ENCODE results near the gene OARD1. TPM values are rescaled to one million over a fixed set of nuclear protein-coding genes. Genes with fewer than 3 reads are reported as not detected.

OARD1 gene
- total RNA-seq, 1 donor from 2014 or later, result 10.6 TPM

DNA sequence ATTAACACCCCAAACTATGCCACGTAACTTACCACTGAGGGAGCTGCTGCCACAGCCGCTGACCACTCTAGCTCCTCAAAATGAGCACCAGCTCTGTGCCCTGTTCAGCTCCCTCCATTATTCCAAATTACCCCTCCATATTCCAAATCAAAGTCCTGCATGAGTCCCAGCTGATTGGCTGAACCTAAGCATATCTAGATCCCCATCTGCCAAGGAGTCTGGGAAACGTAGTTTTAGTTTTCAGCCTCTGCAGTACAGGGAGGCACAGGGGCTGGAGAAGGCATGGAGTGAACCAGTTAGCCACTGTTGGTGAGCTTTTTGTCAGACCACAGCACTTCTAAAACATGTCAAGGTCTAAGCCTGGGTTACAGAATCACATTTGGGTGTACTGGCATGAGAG lies 49.0 kb downstream of the OARD1 start:
- peaks cover 3% of the 10 kb centered on the region for H3K36me3 Mint-ChIP-seq (ENCODE audit: low read depth, unreplicated experiment)
- H3K9me3 Mint-ChIP-seq (ENCODE audit: unreplicated experiment), result peaks cover 2% of the 10 kb centered on the region
- Histone ChIP-seq H3K79me2 (ENCODE audit: insufficient read depth, low read length) (no peaks in the 10 kb centered on the region), H3K9ac (ENCODE audit: low read length) (no peak overlapping the region), H3K27ac (ENCODE audit: low read depth, low read length) (no peak overlapping the region), H3K4me1 (ENCODE audit: insufficient read depth, low read length) (peaks cover 8% of the 10 kb centered on the region), H3K36me3 (ENCODE audit: insufficient read depth, low read length) (no peaks in the 10 kb centered on the region), H3K4me3 (ENCODE audit: insufficient read depth, low read depth, low read length) (no peak overlapping the region), H3K4me2 (ENCODE audit: low read length) (no peak overlapping the region), H2AFZ (ENCODE audit: low read depth, low read length) (no peak overlapping the region), H3K9me3 (ENCODE audit: insufficient read depth, low read depth, low read length) (no peaks in the 10 kb centered on the region), H4K20me1 (ENCODE audit: insufficient read depth, low read length) (no peaks in the 10 kb centered on the region), H3K27me3 (ENCODE audit: insufficient read depth, low read length) (no peaks in the 10 kb centered on the region)
- H3K4me1 Mint-ChIP-seq (ENCODE audit: low read depth, unreplicated experiment), result peaks cover 9% of the 10 kb centered on the region
- FAIRE-seq (no peak), DNase-seq (ENCODE audit: low read depth) (no peak)
- no peak overlapping the region for H3K4me3 Mint-ChIP-seq (ENCODE audit: unreplicated experiment)
- peaks cover 5% of the 10 kb centered on the region for H3K27me3 Mint-ChIP-seq (ENCODE audit: low read depth, unreplicated experiment)
- H3K27ac Mint-ChIP-seq (ENCODE audit: unreplicated experiment), result no peak overlapping the region
- no peak for TF ChIP-seq EZH2 (IDR thresholded peaks at IDR 0.05; ENCODE audit: insufficient read depth, low read length)
- TF ChIP-seq, protein P1, sequence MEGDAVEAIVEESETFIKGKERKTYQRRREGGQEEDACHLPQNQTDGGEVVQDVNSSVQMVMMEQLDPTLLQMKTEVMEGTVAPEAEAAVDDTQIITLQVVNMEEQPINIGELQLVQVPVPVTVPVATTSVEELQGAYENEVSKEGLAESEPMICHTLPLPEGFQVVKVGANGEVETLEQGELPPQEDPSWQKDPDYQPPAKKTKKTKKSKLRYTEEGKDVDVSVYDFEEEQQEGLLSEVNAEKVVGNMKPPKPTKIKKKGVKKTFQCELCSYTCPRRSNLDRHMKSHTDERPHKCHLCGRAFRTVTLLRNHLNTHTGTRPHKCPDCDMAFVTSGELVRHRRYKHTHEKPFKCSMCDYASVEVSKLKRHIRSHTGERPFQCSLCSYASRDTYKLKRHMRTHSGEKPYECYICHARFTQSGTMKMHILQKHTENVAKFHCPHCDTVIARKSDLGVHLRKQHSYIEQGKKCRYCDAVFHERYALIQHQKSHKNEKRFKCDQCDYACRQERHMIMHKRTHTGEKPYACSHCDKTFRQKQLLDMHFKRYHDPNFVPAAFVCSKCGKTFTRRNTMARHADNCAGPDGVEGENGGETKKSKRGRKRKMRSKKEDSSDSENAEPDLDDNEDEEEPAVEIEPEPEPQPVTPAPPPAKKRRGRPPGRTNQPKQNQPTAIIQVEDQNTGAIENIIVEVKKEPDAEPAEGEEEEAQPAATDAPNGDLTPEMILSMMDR (IDR thresholded peaks at IDR 0.05; ENCODE audit: insufficient read depth, low read depth, low read length), result no peak

- H3K4me3 ChIP-seq (ENCODE audit: insufficient read depth, low read depth, low read length), result no peak overlapping the region
- FAIRE-seq, result no peak
- H3K27ac Mint-ChIP-seq (ENCODE audit: unreplicated experiment), result peak overlapping the region; percentile 21
Measured at GRCh38 chr6:41022294-41022693, 49.9 kb downstream of the OARD1 start.

GRCh38 chr6:41021832-41022231 lies 50.3 kb downstream of the OARD1 start:
- DNase-seq (ENCODE audit: low read depth) (peak; percentile 66), FAIRE-seq (no peak)
- Mint-ChIP-seq H3K36me3 (ENCODE audit: low read depth, unreplicated experiment) (peaks cover 3% of the 10 kb centered on the region), H3K27me3 (ENCODE audit: low read depth, unreplicated experiment) (peaks cover 5% of the 10 kb centered on the region), H3K27ac (ENCODE audit: unreplicated experiment) (peak overlapping the region; percentile 21), H3K4me3 (ENCODE audit: unreplicated experiment) (no peak overlapping the region), H3K9me3 (ENCODE audit: unreplicated experiment) (peaks cover 2% of the 10 kb centered on the region), H3K4me1 (ENCODE audit: low read depth, unreplicated experiment) (peaks cover 9% of the 10 kb centered on the region)
- Histone ChIP-seq H3K9ac (ENCODE audit: low read length) (no peak overlapping the region), H3K4me3 (ENCODE audit: insufficient read depth, low read depth, low read length) (no peak overlapping the region), H4K20me1 (ENCODE audit: insufficient read depth, low read length) (no peaks in the 10 kb centered on the region), H3K27me3 (ENCODE audit: insufficient read depth, low read length) (no peaks in the 10 kb centered on the region), H3K4me2 (ENCODE audit: low read length) (no peak overlapping the region), H3K79me2 (ENCODE audit: insufficient read depth, low read length) (no peaks in the 10 kb centered on the region), H2AFZ (ENCODE audit: low read depth, low read length) (no peak overlapping the region), H3K27ac (ENCODE audit: low read depth, low read length) (no peak overlapping the region), H3K9me3 (ENCODE audit: insufficient read depth, low read depth, low read length) (no peaks in the 10 kb centered on the region), H3K36me3 (ENCODE audit: insufficient read depth, low read length) (no peaks in the 10 kb centered on the region), H3K4me1 (ENCODE audit: insufficient read depth, low read length) (no peaks in the 10 kb centered on the region)
- TF ChIP-seq, protein P1 (IDR thresholded peaks at IDR 0.05; ENCODE audit: insufficient read depth, low read depth, low read length), result peak; percentile 32
- no peak for TF ChIP-seq EZH2 (IDR thresholded peaks at IDR 0.05; ENCODE audit: insufficient read depth, low read length)

More at GRCh38 chr6:41022294-41022693, 49.9 kb downstream of the OARD1 start:
- Histone ChIP-seq H3K9ac (ENCODE audit: low read length) (no peak overlapping the region), H3K27me3 (ENCODE audit: insufficient read depth, low read length) (no peaks in the 10 kb centered on the region), H2AFZ (ENCODE audit: low read depth, low read length) (no peak overlapping the region), H3K27ac (ENCODE audit: low read depth, low read length) (no peak overlapping the region), H3K9me3 (ENCODE audit: insufficient read depth, low read depth, low read length) (no peaks in the 10 kb centered on the region), H3K4me2 (ENCODE audit: low read length) (no peak overlapping the region), H3K36me3 (ENCODE audit: insufficient read depth, low read length) (no peaks in the 10 kb centered on the region), H4K20me1 (ENCODE audit: insufficient read depth, low read length) (no peaks in the 10 kb centered on the region), H3K4me1 (ENCODE audit: insufficient read depth, low read length) (peaks cover 2% of the 10 kb centered on the region), H3K79me2 (ENCODE audit: insufficient read depth, low read length) (no peaks in the 10 kb centered on the region)
- Mint-ChIP-seq H3K4me3 (ENCODE audit: unreplicated experiment) (no peak overlapping the region), H3K36me3 (ENCODE audit: low read depth, unreplicated experiment) (peaks cover 3% of the 10 kb centered on the region), H3K27me3 (ENCODE audit: low read depth, unreplicated experiment) (peaks cover 5% of the 10 kb centered on the region), H3K9me3 (ENCODE audit: unreplicated experiment) (peaks cover 2% of the 10 kb centered on the region), H3K4me1 (ENCODE audit: low read depth, unreplicated experiment) (peaks cover 9% of the 10 kb centered on the region)
- peak; percentile 8 for DNase-seq (ENCODE audit: low read depth)
- TF ChIP-seq EZH2 (IDR thresholded peaks at IDR 0.05; ENCODE audit: insufficient read depth, low read length), result no peak
- TF ChIP-seq, protein P1 (IDR thresholded peaks at IDR 0.05; ENCODE audit: insufficient read depth, low read depth, low read length), result no peak
